Pulmonary artery endothelial cell (primary cell): ENCODE results near the gene PDE10A. TPM values are rescaled to one million over a fixed set of nuclear protein-coding genes. Genes with fewer than 3 reads are reported as not detected.
A peak's percentile ranks its signal among the peaks of the same experiment; 100 is the strongest.
"Not testable (repeated sequence)": the region's sequence is repeated elsewhere in the genome, so short reads cannot be mapped to it uniquely, and the experiment has no call there.

Source experiments
- DNase-seq: peaks from one replicate; pipeline ENCODE4 v3.0.0-alpha.2; 2011; ENCODE audit warnings: low read depth, low spot score
- total RNA-seq: library from RNA; depleted of rRNA; stranded (reverse); fragments of >200 nt; gene quantifications from 2 replicates; pipeline ENCODE4 v1.2.3, GENCODE V29; 2014

Gene PDE10A
- total RNA-seq, 1 donor from 2014 or later, result 7.1 TPM

- no peak for DNase-seq
Measured at GRCh38 chr6:165484178-165484889, 178.7 kb downstream of the PDE10A start.

- no peak for DNase-seq
Measured at GRCh38 chr6:165481921-165482320, 181.1 kb downstream of the PDE10A start.

- no peak for DNase-seq
Measured at GRCh38 chr6:165480916-165481315, 182.1 kb downstream of the PDE10A start.

- DNase-seq, result no peak
Measured at GRCh38 chr6:165478581-165478980, 184.5 kb downstream of the PDE10A start.

- DNase-seq, result no peak
Measured at GRCh38 chr6:165469483-165469882, 193.6 kb downstream of the PDE10A start.

GRCh38 chr6:165468340-165469235, 194.5 kb downstream of the PDE10A start:
- no peak for DNase-seq

GRCh38 chr6:165463499-165463898, 199.5 kb downstream of the PDE10A start:
- DNase-seq, result not testable (repeated sequence)

GRCh38 chr6:165459605-165460301, 203.3 kb downstream of the PDE10A start:
- not testable (repeated sequence) for DNase-seq

GRCh38 chr6:165458134-165458533, 204.9 kb downstream of the PDE10A start:
- no peak for DNase-seq

GRCh38 chr6:165456286-165456685, 206.8 kb downstream of the PDE10A start:
- no peak for DNase-seq

- no peak for DNase-seq
Measured at GRCh38 chr6:165455488-165455887, 207.6 kb downstream of the PDE10A start.

GRCh38 chr6:165453395-165453794, 209.6 kb downstream of the PDE10A start:
- no peak for DNase-seq

GRCh38 chr6:165451838-165452237, 211.2 kb downstream of the PDE10A start:
- DNase-seq, result no peak

GRCh38 chr6:165448210-165448609, 214.8 kb downstream of the PDE10A start:
- DNase-seq, result no peak

- DNase-seq, result no peak
Measured at GRCh38 chr6:165447141-165447540, 215.9 kb downstream of the PDE10A start.

GRCh38 chr6:165446331-165446730, 216.7 kb downstream of the PDE10A start:
- DNase-seq, result no peak

- no peak for DNase-seq
Measured at GRCh38 chr6:165443462-165443861, 219.6 kb downstream of the PDE10A start.

- no peak for DNase-seq
Measured at GRCh38 chr6:165441181-165441580, 221.9 kb downstream of the PDE10A start.

- peak; percentile 26 for DNase-seq
Measured at GRCh38 chr6:165439928-165440554, 223.0 kb downstream of the PDE10A start.

GRCh38 chr6:165426892-165427291, 236.1 kb downstream of the PDE10A start:
- DNase-seq, result no peak

GRCh38 chr6:165422192-165422591, 240.8 kb downstream of the PDE10A start:
- DNase-seq, result no peak
